Uterus (tissue), 4 donors: ENCODE measurements around the gene PCDHGA4. TPM values are rescaled to one million over a fixed set of nuclear protein-coding genes. Genes with fewer than 3 reads are reported as not detected.

Source experiments
- DNase-seq, 2 donors: peaks; one replicate each; pipeline ENCODE4 v3.0.0-alpha.2; 2019 to 2020
- H3K27ac ChIP-seq, 2 donors: fragments of 200-600 bp; sonication (generic); 1 replicate in 1 of 2; 2 replicates in 1 of 2; pipeline ENCODE4 v1.5.1; 2016 to 2018
- H3K27me3 ChIP-seq, 2 donors: fragments of 200-600 bp; sonication (generic); one replicate each; pipeline ENCODE4 v1.5.1; 2018 to 2019; ENCODE audit warnings: control low read depth in 1 of 2
- H3K36me3 ChIP-seq, 2 donors: fragments of 200-600 bp; sonication (generic); one replicate each; pipeline ENCODE4 v1.5.1; 2019; ENCODE audit warnings: control low read depth in 1 of 2
- H3K4me1 ChIP-seq, 2 donors: fragments of 200-600 bp; sonication (generic); one replicate each; pipeline ENCODE4 v1.5.1; 2018 to 2019; ENCODE audit warnings: control low read depth in 1 of 2
- H3K4me3 ChIP-seq, 2 donors: fragments of 200-600 bp; sonication (generic); 1 replicate in 1 of 2; 2 replicates in 1 of 2; pipeline ENCODE4 v1.5.1; 2018 to 2019; ENCODE audit warnings: mild to moderate bottlenecking in 1 of 2
- H3K9me3 ChIP-seq, 2 donors: fragments of 200-600 bp; sonication (generic); one replicate each; pipeline ENCODE4 v1.5.1; 2019; ENCODE audit warnings: control low read depth in 1 of 2
- CTCF ChIP-seq, 4 experiments: fragments of 200-600 bp in 2 of 4; fragments of 450-650 bp in 2 of 4; sonication (generic) in 2 of 4; IDR thresholded peaks; one replicate each; pipeline ENCODE4 v1.5.1; 2016 to 2019; ENCODE audit warnings: antibody characterized with exemption in 4 of 4, mild to moderate bottlenecking in 2 of 4, moderate library complexity in 1 of 4
- POLR2A ChIP-seq, 2 donors: fragments of 450-650 bp; IDR thresholded peaks; one replicate each; pipeline ENCODE4 v1.6.1; 2016; ENCODE audit warnings: antibody characterized with exemption in 2 of 2, mild to moderate bottlenecking in 1 of 2, moderate library complexity in 1 of 2
- intact Hi-C: fragments of 100-400 bp; cut with DNase I; formaldehyde crosslinking; loops from one replicate; pipeline ENCODE4 v1.15.1; 2023; ENCODE audit warnings: low total_unique reads
- total RNA-seq, 4 donors: library from RNA; depleted of rRNA in 3 of 4; stranded (reverse); fragments of >200 nt in 3 of 4; gene quantifications; one replicate each; pipeline versions ENCODE4 v1.1.0 to v1.2.4, GENCODE V29; 2014 to 2023
- donor health status: DM: yes; HTN: yes; CAD: no.

PCDHGA4 gene
- total RNA-seq, 4 donors from 2014 or later = 0.59 to 16.1 (median 8.7) TPM

- Histone ChIP-seq H3K4me3 (no peak overlapping the region), H3K27ac (no peak overlapping the region), H3K9me3 (peaks cover 0 to 89% of the 10 kb centered on the region in 2 donors), H3K36me3 (no peaks in the 10 kb centered on the region), H3K27me3 (no peaks in the 10 kb centered on the region), H3K4me1 (no peaks in the 10 kb centered on the region)
- TF ChIP-seq CTCF (IDR thresholded peaks at IDR 0.05) (no peak), POLR2A (IDR thresholded peaks at IDR 0.05) (no peak)
- no peak for DNase-seq
- intact Hi-C loops = no loop called here
These were observed 5.9 kb downstream of the PCDHGA4 start for GRCh38 chr5:141360685-141361084.

- Histone ChIP-seq H3K9me3 (peaks cover 0 to 93% of the 10 kb centered on the region in 2 donors), H3K4me3 (no peak overlapping the region)
- intact Hi-C loops = no loop called here
These were observed 7.9 kb downstream of the PCDHGA4 start for GRCh38 chr5:141362719-141363118.

DNA sequence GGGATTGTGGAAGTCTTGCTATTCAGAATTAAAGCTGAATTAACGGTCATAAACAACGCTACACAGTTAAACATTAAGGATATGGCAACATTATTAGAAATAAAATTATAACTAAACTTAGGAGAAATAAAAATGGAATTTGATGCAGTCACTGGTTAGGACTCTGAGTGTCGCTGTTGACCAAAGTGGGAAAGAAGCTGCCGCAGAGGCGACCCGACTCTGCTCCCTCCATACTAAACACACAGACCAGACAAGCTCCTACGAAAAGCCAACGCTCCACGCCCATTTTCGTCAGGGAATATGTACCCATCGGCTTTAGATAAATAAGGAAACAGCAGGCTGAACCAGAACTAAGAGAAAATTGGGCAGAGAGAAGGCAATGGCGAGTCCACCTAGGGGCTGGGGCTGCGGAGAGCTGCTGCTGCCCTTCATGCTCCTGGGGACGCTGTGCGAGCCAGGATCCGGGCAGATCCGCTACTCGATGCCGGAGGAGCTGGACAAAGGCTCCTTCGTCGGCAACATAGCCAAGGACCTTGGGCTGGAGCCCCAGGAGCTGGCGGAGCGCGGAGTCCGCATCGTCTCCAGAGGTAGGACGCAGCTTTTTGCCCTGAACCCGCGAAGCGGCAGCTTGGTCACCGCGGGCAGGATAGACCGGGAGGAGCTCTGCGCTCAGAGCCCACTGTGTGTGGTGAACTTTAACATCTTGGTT lies 9.3 kb downstream of the PCDHGA4 start, which contains the start of gene PCDHGA5:
PCDHGA5 (plus strand) TSS at position 211 of the 709 bp plus-strand sequence; CDS start at position 380, 169 bp downstream.
- no peak within 1 kb of the TSS for H3K4me3 ChIP-seq
- intact Hi-C loops = no loop called here
- H3K4me1 ChIP-seq = no peaks in the 10 kb centered on the region
- H3K27ac ChIP-seq = no peak within 1 kb of the TSS
- H3K36me3 ChIP-seq = no peaks in the 10 kb centered on the region
- H3K27me3 ChIP-seq = no peaks in the 10 kb centered on the region
- no peak for DNase-seq
- no peak for TF ChIP-seq POLR2A (IDR thresholded peaks at IDR 0.05)
- TF ChIP-seq CTCF (IDR thresholded peaks at IDR 0.05) = no peak
- peaks cover 0 to 89% of the 10 kb centered on the region in 2 donors for H3K9me3 ChIP-seq

More at GRCh38 chr5:141362719-141363118, 7.9 kb downstream of the PCDHGA4 start:
- no peaks in the 10 kb centered on the region for H3K27me3 ChIP-seq
- DNase-seq = no peak
- no peak for TF ChIP-seq POLR2A (IDR thresholded peaks at IDR 0.05)
- no peak for TF ChIP-seq CTCF (IDR thresholded peaks at IDR 0.05)
- no peaks in the 10 kb centered on the region for H3K36me3 ChIP-seq
- H3K27ac ChIP-seq = no peak overlapping the region
- H3K4me1 ChIP-seq = no peaks in the 10 kb centered on the region

DNA sequence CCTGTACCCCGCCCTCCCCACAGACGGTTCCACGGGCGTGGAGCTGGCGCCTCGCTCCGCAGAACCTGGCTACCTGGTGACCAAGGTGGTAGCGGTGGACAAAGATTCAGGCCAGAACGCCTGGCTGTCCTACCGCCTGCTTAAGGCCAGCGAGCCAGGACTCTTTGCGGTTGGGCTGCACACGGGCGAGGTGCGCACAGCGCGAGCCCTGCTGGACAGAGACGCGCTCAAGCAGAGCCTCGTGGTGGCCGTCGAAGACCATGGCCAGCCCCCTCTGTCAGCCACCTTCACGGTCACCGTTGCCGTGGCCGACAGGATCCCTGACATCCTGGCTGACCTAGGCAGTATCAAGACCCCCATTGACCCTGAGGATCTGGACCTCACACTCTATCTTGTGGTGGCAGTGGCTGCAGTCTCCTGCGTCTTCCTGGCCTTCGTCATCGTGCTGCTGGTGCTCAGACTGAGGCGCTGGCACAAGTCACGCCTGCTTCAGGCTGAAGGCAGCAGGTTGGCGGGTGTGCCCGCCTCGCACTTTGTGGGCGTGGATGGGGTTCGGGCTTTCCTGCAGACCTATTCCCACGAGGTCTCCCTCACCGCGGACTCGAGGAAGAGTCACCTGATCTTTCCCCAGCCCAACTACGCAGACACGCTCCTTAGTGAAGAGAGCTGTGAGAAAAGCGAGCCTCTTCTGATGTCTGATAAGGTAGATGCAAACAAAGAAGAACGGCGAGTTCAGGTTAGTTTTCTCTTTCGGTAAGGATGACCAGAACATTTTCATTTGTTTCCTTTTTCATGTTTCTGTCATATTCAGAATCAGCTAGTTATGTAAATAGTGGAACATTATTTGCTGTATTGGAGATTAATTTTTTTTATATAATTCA lies 11.4 kb downstream of the PCDHGA4 start:
- Histone ChIP-seq H3K27ac (no peak overlapping the region), H3K4me1 (no peaks in the 10 kb centered on the region), H3K9me3 (peaks cover 0 to 92% of the 10 kb centered on the region in 2 donors), H3K4me3 (no peak overlapping the region), H3K27me3 (no peaks in the 10 kb centered on the region), H3K36me3 (no peaks in the 10 kb centered on the region)
- DNase-seq = no peak
- no peak for TF ChIP-seq POLR2A (IDR thresholded peaks at IDR 0.05)
- no peak for TF ChIP-seq CTCF (IDR thresholded peaks at IDR 0.05)
- intact Hi-C loops = loop anchor here (2.0 kb wide), 1 partner anchor 57 kb away; no protein-coding TSS in a partner anchor
